ENCODE results near the gene PLEKHH2. TPM values are rescaled to one million over a fixed set of nuclear protein-coding genes. Genes with fewer than 3 reads are reported as not detected.
"Not testable (repeated sequence)": the region's sequence is repeated elsewhere in the genome, so short reads cannot be mapped to it uniquely, and the experiment has no call there.

Gene PLEKHH2
- total RNA-seq, 2 experiments from 2014 or later, result 0.50 to 0.70 TPM

- CTCF ChIA-PET, result interaction anchor here (0.7 kb wide), 1 partner anchor 282 kb away, joined by 3 read pairs; no protein-coding TSS in a partner anchor
- POLR2A ChIA-PET, result no interaction called here
Measured at GRCh38 chr2:43707255-43708015, 70.4 kb downstream of the PLEKHH2 start.

- ChIA-PET POLR2A (no interaction called here), CTCF (no interaction called here)
Measured at GRCh38 chr2:43708178-43708577, 71.1 kb downstream of the PLEKHH2 start.

GRCh38 chr2:43708891-43709290 is 71.8 kb downstream of the PLEKHH2 start:
- ChIA-PET CTCF (no interaction called here), POLR2A (no interaction called here)

GRCh38 chr2:43710866-43711265 is 73.8 kb downstream of the PLEKHH2 start:
- ChIA-PET POLR2A (no interaction called here), CTCF (no interaction called here)

- CTCF ChIA-PET, result no interaction called here
- POLR2A ChIA-PET, result no interaction called here
Measured at GRCh38 chr2:43714164-43714563, 77.1 kb downstream of the PLEKHH2 start.

- ChIA-PET CTCF (no interaction called here), POLR2A (no interaction called here)
Measured at GRCh38 chr2:43715300-43716098, 78.4 kb downstream of the PLEKHH2 start.

GRCh38 chr2:43717322-43717721 is 80.3 kb downstream of the PLEKHH2 start:
- POLR2A ChIA-PET, result no interaction called here

GRCh38 chr2:43718530-43719124 is 81.6 kb downstream of the PLEKHH2 start:
- POLR2A ChIA-PET, result no interaction called here
- CTCF ChIA-PET, result no interaction called here

More at GRCh38 chr2:43717322-43717721, 80.3 kb downstream of the PLEKHH2 start:
- CTCF ChIA-PET, result no interaction called here

- ChIA-PET CTCF (no interaction called here), POLR2A (no interaction called here)
Measured at GRCh38 chr2:43724728-43725526, 87.9 kb downstream of the PLEKHH2 start.

GRCh38 chr2:43725711-43726246 is 88.7 kb downstream of the PLEKHH2 start:
- CTCF ChIA-PET, result no interaction called here
- POLR2A ChIA-PET, result no interaction called here

- CTCF ChIA-PET, POLR2A ChIA-PET: not testable (repeated sequence)
Measured at GRCh38 chr2:43726961-43727633, 90.0 kb downstream of the PLEKHH2 start.

GRCh38 chr2:43727634-43728014 is 90.6 kb downstream of the PLEKHH2 start:
- CTCF ChIA-PET, result no interaction called here
- POLR2A ChIA-PET, result no interaction called here

GRCh38 chr2:43729491-43730174 is 92.6 kb downstream of the PLEKHH2 start:
- CTCF ChIA-PET, result no interaction called here

GRCh38 chr2:43731211-43731610 is 94.2 kb downstream of the PLEKHH2 start:
- POLR2A ChIA-PET, result no interaction called here

More at GRCh38 chr2:43729491-43730174, 92.6 kb downstream of the PLEKHH2 start:
- POLR2A ChIA-PET, result no interaction called here

GRCh38 chr2:43736637-43737036 is 99.6 kb downstream of the PLEKHH2 start:
- POLR2A ChIA-PET, result no interaction called here
- CTCF ChIA-PET, result no interaction called here

More at GRCh38 chr2:43731211-43731610, 94.2 kb downstream of the PLEKHH2 start:
- CTCF ChIA-PET, result no interaction called here

GRCh38 chr2:43737097-43737854 is 100.2 kb downstream of the PLEKHH2 start:
- ChIA-PET CTCF (no interaction called here), POLR2A (no interaction called here)

- ChIA-PET POLR2A (no interaction called here), CTCF (no interaction called here)
Measured at GRCh38 chr2:43737855-43738254, 100.8 kb downstream of the PLEKHH2 start.

- CTCF ChIA-PET, result no interaction called here
- POLR2A ChIA-PET, result no interaction called here
Measured at GRCh38 chr2:43738257-43738656, 101.2 kb downstream of the PLEKHH2 start.

Data from activated CD8-positive, alpha-beta memory T cell treated with anti-CD3 and anti-CD28 coated beads for 36 hours (primary cell).